CD4-positive, CD25-positive, alpha-beta regulatory T cell (primary cell): ENCODE results near the gene BUB1. TPM values are rescaled to one million over a fixed set of nuclear protein-coding genes. Genes with fewer than 3 reads are reported as not detected.

Experiments used
- ATAC-seq, 2 donors: fragments of 150-1000 bp; cut with Tn5 transposase; one replicate each; pipeline ENCODE4 v1.10.0; 2021; ENCODE audit warnings: low read depth in 2 of 2, moderate number of reproducible peaks in 2 of 2, moderate library complexity in 1 of 2
- DNase-seq, 3 donors: peaks; one replicate each; pipeline versions ENCODE4 v3.0.0 to v3.0.0-alpha.2; 2012 to 2022; ENCODE audit warnings: mixed read lengths in 1 of 3
- H3K27ac ChIP-seq: one replicate; pipeline ENCODE4 v1.7.0; 2013; ENCODE audit warnings: mild to moderate bottlenecking, low read length; ENCODE audit not compliant: insufficient read depth, poor library complexity, severe bottlenecking
- H3K27me3 ChIP-seq: one replicate; pipeline ENCODE4 v1.7.0; 2013; ENCODE audit warnings: low read length; ENCODE audit not compliant: control insufficient read depth, insufficient read depth
- H3K36me3 ChIP-seq: one replicate; pipeline ENCODE4 v1.7.0; 2013; ENCODE audit warnings: mild to moderate bottlenecking, low read length, moderate library complexity; ENCODE audit not compliant: control insufficient read depth, insufficient read depth
- H3K4me1 ChIP-seq: 2 replicates; pipeline ENCODE4 v1.7.0; 2013; ENCODE audit warnings: mild to moderate bottlenecking, low read length; ENCODE audit not compliant: insufficient read depth, control insufficient read depth, poor library complexity, severe bottlenecking
- H3K4me3 ChIP-seq: one replicate; pipeline ENCODE4 v1.7.0; 2013; ENCODE audit warnings: low read depth, mild to moderate bottlenecking, low read length, moderate library complexity
- H3K9me3 ChIP-seq, 2 experiments: 1 replicate in 1 of 2; 2 replicates in 1 of 2; pipeline ENCODE4 v1.7.0; 2013; ENCODE audit warnings: low read length in 2 of 2, mild to moderate bottlenecking in 1 of 2, moderate library complexity in 1 of 2; ENCODE audit not compliant: control insufficient read depth in 2 of 2
- H3K27ac Mint-ChIP-seq, 3 donors: one replicate each; pipeline ENCODE4 v1.8.0; 2020 to 2022; ENCODE audit warnings: mild to moderate bottlenecking in 3 of 3, mixed read lengths in 3 of 3, moderate library complexity in 2 of 3
- H3K27me3 Mint-ChIP-seq: one replicate; pipeline ENCODE4 v1.8.0; 2022; ENCODE audit warnings: mild to moderate bottlenecking, mixed read lengths
- H3K36me3 Mint-ChIP-seq: one replicate; pipeline ENCODE4 v1.8.0; 2020; ENCODE audit warnings: mixed read lengths
- H3K4me1 Mint-ChIP-seq, 4 donors: one replicate each; pipeline ENCODE4 v1.8.0; 2020 to 2022; ENCODE audit warnings: mixed read lengths in 4 of 4, mild to moderate bottlenecking in 1 of 4
- H3K4me3 Mint-ChIP-seq, 4 donors: one replicate each; pipeline ENCODE4 v1.8.0; 2020 to 2022; ENCODE audit warnings: mild to moderate bottlenecking in 4 of 4, mixed read lengths in 4 of 4, moderate library complexity in 3 of 4
- H3K9me3 Mint-ChIP-seq, 7 donors: one replicate each; pipeline ENCODE4 v1.8.0; 2020 to 2022; ENCODE audit warnings: mixed read lengths in 7 of 7, mild to moderate bottlenecking in 3 of 7, moderate library complexity in 2 of 7
- polyA plus RNA-seq, 4 donors: library from polyadenylated mRNA; unstranded; fragments of 300-500 nt; fragmentation: Illumina TruSeq; gene quantifications; one replicate each; pipeline ENCODE4 v1.2.3, GENCODE V29; 2021
- total RNA-seq: library from RNA; stranded (reverse); gene quantifications from one replicate; pipeline ENCODE4 v1.2.3, GENCODE V29; 2022

Gene BUB1
- total and polyA plus RNA-seq, 5 donors from 2014 or later = 3.5 to 11.7 (median 5.5) TPM

DNA sequence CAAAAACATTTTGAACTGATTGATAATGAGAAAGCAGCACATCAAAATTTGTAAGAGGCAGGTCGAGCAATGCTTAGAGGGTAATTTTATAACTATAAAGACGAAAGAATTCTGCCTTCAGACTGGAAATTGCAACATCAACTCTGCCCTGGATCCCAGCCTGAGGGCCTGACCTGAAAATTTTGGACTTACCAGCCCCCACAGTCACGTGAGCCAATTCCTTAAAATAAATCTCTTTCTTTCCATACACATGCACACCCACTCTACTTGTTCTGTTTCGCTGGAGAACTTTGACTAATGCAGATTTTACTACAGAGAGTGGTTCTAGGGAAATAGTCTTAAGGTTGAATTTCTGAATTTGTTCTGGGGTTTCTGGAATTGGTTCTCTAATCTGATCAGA, 39.9 kb upstream of the BUB1 start:
- peaks cover 90% of the 10 kb centered on the region for H3K27me3 Mint-ChIP-seq
- no peaks in the 10 kb centered on the region for H3K4me1 ChIP-seq
- H3K4me3 Mint-ChIP-seq = no peak overlapping the region
- no peak overlapping the region for H3K27ac ChIP-seq
- ATAC-seq = no peak
- DNase-seq = no peak
- no peaks in the 10 kb centered on the region for H3K36me3 ChIP-seq
- no peaks in the 10 kb centered on the region for H3K9me3 ChIP-seq
- peaks cover 0 to 3% (median 0%) of the 10 kb centered on the region in 7 donors for H3K9me3 Mint-ChIP-seq
- no peak overlapping the region for H3K4me3 ChIP-seq
- no peak overlapping the region for H3K27ac Mint-ChIP-seq
- no peaks in the 10 kb centered on the region for H3K4me1 Mint-ChIP-seq
- peaks cover 33% of the 10 kb centered on the region for H3K27me3 ChIP-seq
- H3K36me3 Mint-ChIP-seq = no peaks in the 10 kb centered on the region

DNA sequence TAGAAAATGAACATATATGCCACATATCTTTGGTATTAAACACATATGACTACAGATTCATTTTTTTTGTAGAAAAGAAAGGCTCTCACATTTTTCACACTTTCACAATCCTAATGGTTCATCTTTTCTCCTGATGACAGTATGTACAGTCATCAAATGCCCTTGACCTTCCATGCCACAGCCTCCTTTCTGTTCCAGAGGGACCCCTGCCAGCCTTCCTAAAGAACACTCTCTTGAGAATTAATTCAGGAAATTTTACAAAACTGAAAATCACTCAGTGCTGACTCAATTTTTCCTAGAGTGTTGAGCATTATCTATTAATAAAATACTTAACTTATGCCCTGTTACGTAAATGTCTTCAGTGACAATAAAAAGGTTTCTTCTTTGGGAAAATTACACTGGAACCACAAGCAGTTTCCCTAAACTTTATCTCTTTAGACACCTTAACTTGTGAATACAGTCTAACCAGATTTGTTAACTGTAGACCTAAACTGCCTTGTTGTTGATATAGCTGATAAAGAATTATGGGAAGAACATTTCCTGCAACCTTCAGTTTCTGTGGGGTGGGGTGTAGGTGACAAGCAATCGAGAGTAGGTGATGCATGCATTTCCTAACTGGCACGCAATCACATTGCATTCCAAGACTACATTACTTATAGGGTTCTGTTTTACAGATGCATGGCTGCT, 39.2 kb upstream of the BUB1 start:
- H3K4me1 ChIP-seq = no peaks in the 10 kb centered on the region
- Mint-ChIP-seq H3K4me3 (no peak overlapping the region), H3K27ac (no peak overlapping the region), H3K27me3 (peaks cover 88% of the 10 kb centered on the region), H3K9me3 (peaks cover 0 to 3% (median 0%) of the 10 kb centered on the region in 7 donors), H3K36me3 (no peaks in the 10 kb centered on the region), H3K4me1 (no peaks in the 10 kb centered on the region)
- H3K27ac ChIP-seq = no peak overlapping the region
- no peak overlapping the region for H3K4me3 ChIP-seq
- DNase-seq (no peak), ATAC-seq (no peak)
- H3K36me3 ChIP-seq = no peaks in the 10 kb centered on the region
- H3K9me3 ChIP-seq = no peaks in the 10 kb centered on the region
- peaks cover 34% of the 10 kb centered on the region for H3K27me3 ChIP-seq

DNA sequence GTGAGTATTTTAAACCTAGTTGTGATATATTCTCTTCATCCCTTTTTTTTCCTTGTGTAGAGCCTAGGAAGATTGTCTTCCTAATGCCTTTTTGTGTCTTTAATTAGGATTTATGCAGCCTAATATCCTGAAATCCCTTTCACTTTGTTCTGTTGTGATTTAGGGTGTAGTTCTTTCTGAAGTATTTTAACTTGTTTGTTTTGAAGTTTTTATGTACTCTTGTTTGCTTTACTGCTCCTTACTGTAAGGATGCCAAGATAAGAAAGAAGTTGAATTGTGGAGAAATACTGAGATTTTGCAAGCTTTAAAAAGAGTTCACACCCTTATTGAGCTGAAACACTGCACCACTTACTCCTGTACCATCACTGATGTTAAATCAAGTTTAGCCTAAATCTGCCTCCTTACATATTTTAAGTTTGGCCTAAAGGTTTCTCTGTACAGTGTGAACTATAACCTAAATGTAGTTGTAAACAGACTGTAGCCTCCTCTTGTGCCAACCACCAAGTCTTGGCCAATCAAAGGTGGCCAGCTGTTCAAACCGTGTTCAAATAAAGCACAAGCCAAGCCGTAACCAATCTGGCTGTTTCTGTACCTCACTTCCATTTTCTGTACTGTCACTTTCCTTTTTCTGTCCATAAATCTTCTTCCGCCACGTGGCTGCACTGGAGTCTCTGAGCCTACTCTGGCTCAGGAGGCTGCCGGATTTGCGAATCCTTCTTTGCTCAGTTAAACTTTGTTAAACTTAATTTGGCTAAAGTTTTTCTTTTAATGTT, 36.8 kb upstream of the BUB1 start:
- Histone ChIP-seq H3K27ac (no peak overlapping the region), H3K9me3 (no peaks in the 10 kb centered on the region), H3K4me3 (no peak overlapping the region), H3K36me3 (no peaks in the 10 kb centered on the region), H3K27me3 (peaks cover 40% of the 10 kb centered on the region), H3K4me1 (no peaks in the 10 kb centered on the region)
- no peak for DNase-seq
- Mint-ChIP-seq H3K27me3 (peaks cover 85% of the 10 kb centered on the region), H3K36me3 (no peaks in the 10 kb centered on the region), H3K9me3 (peaks cover 0 to 3% (median 0%) of the 10 kb centered on the region in 7 donors), H3K27ac (no peak overlapping the region), H3K4me1 (no peaks in the 10 kb centered on the region), H3K4me3 (no peak overlapping the region)
- no peak for ATAC-seq

DNA sequence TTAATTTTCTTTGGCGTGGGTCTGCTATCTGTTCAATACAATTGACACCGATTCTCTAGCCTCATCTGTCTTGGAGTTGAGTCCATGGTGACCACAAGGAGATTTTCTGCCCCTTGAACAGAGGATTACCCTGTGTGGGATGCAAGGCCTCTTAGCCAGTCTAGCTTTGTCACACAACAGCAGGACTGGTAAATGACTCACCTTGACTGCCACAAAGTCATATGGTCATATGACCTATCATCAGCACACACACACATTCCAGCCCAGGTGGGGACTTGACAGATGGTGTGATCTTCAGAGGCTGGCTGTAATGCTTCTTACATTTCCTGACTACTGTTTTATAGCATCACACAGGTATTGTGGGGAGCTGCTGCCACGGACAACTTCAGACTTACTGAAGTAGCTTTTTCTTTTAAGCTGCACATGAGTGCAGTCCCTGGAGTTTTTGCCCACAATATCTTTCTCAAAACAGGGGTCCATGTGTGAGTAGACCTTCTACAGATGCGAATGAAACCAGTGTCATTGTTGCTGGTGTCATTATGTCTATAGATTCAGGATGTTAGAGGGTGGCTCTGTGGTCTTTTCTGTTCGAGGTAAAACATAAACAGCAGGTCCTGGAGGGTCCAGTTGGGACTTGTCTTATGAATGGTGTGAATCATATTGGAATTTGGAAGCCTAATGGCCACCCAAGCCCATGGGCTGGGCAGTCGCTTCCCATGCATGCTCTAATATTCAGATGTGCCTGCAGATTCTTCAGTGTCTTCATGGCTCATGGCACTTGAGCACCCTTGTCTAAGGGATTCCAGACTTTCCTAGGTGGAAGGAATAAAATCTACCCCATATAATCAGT, 35.9 kb upstream of the BUB1 start:
- H3K27ac Mint-ChIP-seq = no peak overlapping the region
- peaks cover 87% of the 10 kb centered on the region for H3K27me3 Mint-ChIP-seq
- H3K9me3 Mint-ChIP-seq = no peaks in the 10 kb centered on the region
- no peak for DNase-seq
- no peak overlapping the region for H3K4me3 Mint-ChIP-seq
- H3K4me1 Mint-ChIP-seq = no peaks in the 10 kb centered on the region
- Histone ChIP-seq H3K36me3 (no peaks in the 10 kb centered on the region), H3K27ac (no peak overlapping the region), H3K9me3 (no peaks in the 10 kb centered on the region), H3K27me3 (peaks cover 44% of the 10 kb centered on the region), H3K4me1 (no peaks in the 10 kb centered on the region), H3K4me3 (no peak overlapping the region)
- H3K36me3 Mint-ChIP-seq = no peaks in the 10 kb centered on the region
- no peak for ATAC-seq

DNA sequence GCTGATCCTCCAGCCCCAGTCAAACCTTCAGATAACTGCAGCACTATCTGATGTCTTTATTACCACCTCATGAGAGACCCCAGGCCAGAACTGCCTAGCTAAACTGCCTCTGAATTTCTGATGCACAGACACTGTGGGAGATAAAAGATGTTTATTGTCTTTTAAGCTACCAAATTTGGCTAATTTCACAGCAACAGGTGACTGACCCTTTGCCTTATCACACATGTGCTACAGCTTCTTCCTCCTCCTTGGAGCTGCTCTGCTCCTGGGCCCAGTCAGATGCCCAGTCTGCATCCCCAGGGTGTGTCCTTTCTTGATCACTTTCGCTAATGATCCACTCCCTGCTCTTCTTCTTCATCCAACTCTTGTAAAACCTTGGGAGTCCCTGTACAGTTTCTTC, 34.9 kb upstream of the BUB1 start:
- Mint-ChIP-seq H3K4me1 (no peaks in the 10 kb centered on the region), H3K9me3 (no peaks in the 10 kb centered on the region), H3K36me3 (no peaks in the 10 kb centered on the region), H3K27ac (no peak overlapping the region), H3K4me3 (no peak overlapping the region), H3K27me3 (peaks cover 88% of the 10 kb centered on the region)
- H3K36me3 ChIP-seq = no peaks in the 10 kb centered on the region
- ATAC-seq (no peak), DNase-seq (no peak)
- no peaks in the 10 kb centered on the region for H3K9me3 ChIP-seq
- H3K27ac ChIP-seq = no peak overlapping the region
- no peak overlapping the region for H3K4me3 ChIP-seq
- H3K27me3 ChIP-seq = peaks cover 38% of the 10 kb centered on the region
- no peaks in the 10 kb centered on the region for H3K4me1 ChIP-seq

DNA sequence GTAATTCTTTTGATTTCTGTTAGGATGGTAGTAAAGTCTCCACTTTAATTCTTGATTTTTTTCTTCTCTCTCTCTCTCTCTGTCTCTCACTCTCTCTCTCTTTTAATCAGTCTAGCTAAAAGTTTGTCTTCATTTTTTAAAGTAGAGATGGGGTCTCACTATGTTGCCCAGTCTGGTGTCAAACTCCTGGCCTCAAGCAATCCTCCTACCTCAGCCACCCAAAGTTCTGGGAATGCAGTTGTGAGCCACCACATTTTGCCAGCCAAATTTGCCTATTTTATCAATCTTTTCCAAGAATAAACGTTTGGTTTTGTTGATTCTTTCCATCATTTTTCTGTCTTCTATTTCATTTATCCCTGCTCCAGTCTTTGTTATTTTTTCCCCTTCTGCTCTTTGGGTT, 30.6 kb upstream of the BUB1 start:
- peaks cover 42% of the 10 kb centered on the region for H3K27me3 ChIP-seq
- Mint-ChIP-seq H3K4me1 (no peaks in the 10 kb centered on the region), H3K27ac (peak overlapping the region in 1 of 3 donors; percentile 34), H3K4me3 (no peak overlapping the region), H3K36me3 (no peaks in the 10 kb centered on the region), H3K27me3 (peaks cover 77% of the 10 kb centered on the region), H3K9me3 (no peaks in the 10 kb centered on the region)
- H3K27ac ChIP-seq = no peak overlapping the region
- H3K4me1 ChIP-seq = no peaks in the 10 kb centered on the region
- no peak overlapping the region for H3K4me3 ChIP-seq
- DNase-seq (no peak), ATAC-seq (no peak)
- H3K36me3 ChIP-seq = no peaks in the 10 kb centered on the region
- no peaks in the 10 kb centered on the region for H3K9me3 ChIP-seq

DNA sequence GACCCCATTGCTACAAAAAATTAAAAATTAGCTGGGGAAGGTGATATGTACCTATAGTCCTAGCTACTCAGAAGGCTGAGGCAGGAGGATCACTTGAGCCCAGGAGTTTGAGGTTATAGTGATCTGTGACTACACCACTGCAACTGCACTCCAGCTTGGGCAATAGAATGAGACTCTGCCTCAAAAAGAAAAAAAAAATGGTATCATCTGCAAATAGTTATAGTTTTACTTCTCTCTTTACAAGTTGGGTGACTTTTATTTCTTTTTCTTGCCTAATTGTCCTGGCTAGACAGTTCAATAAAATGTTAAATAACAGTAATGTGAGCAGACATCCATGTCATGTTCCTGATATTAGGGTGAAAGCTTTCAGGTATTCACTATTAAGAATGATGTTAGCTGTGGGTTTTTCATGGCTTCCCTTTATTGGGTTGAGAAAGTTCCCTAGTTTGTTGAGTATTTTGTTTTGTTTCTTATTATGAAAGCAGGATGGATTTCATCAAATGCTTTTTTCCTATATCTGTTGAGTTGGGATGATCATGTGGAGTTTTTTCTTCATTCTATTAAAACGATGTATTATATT, 29.6 kb upstream of the BUB1 start:
- no peak for DNase-seq
- ATAC-seq = no peak
- H3K4me3 ChIP-seq = no peak overlapping the region
- H3K4me1 Mint-ChIP-seq = no peaks in the 10 kb centered on the region
- no peak overlapping the region for H3K27ac Mint-ChIP-seq
- H3K27me3 Mint-ChIP-seq = peaks cover 78% of the 10 kb centered on the region
- H3K9me3 ChIP-seq = no peaks in the 10 kb centered on the region
- H3K27ac ChIP-seq = no peak overlapping the region
- no peaks in the 10 kb centered on the region for H3K36me3 ChIP-seq
- no peaks in the 10 kb centered on the region for H3K4me1 ChIP-seq
- no peaks in the 10 kb centered on the region for H3K9me3 Mint-ChIP-seq
- no peak overlapping the region for H3K4me3 Mint-ChIP-seq
- H3K36me3 Mint-ChIP-seq = no peaks in the 10 kb centered on the region
- peaks cover 45% of the 10 kb centered on the region for H3K27me3 ChIP-seq
